OCI-LY3 (cell line): ENCODE measurements around the gene BMPR1B.

Experiments
- H2AFZ ChIP-seq: fragments of 200-600, 300-600 bp; shearing (Covaris generic); 2 replicates; pipeline ENCODE4 v1.6.0; 2014; ENCODE audit warnings: antibody characterized with exemption, low read depth, low read length
- H3K27ac ChIP-seq: fragments of 200-600, 300-600 bp; sonication (generic); 2 replicates; pipeline ENCODE4 v1.5.1; 2014; ENCODE audit warnings: mild to moderate bottlenecking, low read length, moderate library complexity, mixed read lengths
- H3K27me3 ChIP-seq: fragments of 200-600, 300-600 bp; sonication (generic); 2 replicates; pipeline ENCODE4 v1.6.1; 2014; ENCODE audit warnings: low read depth, low read length, mixed read lengths
- H3K36me3 ChIP-seq: fragments of 200-600, 300-600 bp; sonication (generic); replicated peaks from 2 replicates; pipeline ENCODE3; 2014; ENCODE audit warnings: low read depth, low read length, mixed read lengths
- H3K4me1 ChIP-seq: fragments of 300-600, 200-600 bp; sonication (generic); 2 replicates; pipeline ENCODE4 v1.6.1; 2014; ENCODE audit warnings: low read length, mixed read lengths
- H3K4me2 ChIP-seq: fragments of 200-600, 300-600 bp; sonication (generic); 2 replicates; pipeline ENCODE4 v1.6.1; 2014; ENCODE audit warnings: low read length, mixed read lengths
- H3K4me3 ChIP-seq: fragments of 300-600, 200-600 bp; sonication (generic); 2 replicates; pipeline ENCODE4 v1.5.1; 2014; ENCODE audit warnings: antibody characterized with exemption, mild to moderate bottlenecking, low read length, moderate library complexity
- H3K79me2 ChIP-seq: fragments of 300-600, 200-600 bp; shearing (Covaris generic); 2 replicates; pipeline ENCODE4 v1.6.1; 2014; ENCODE audit warnings: mild to moderate bottlenecking, low read length, mixed read lengths
- H3K9ac ChIP-seq: fragments of 300-600, 200-600 bp; shearing (Covaris generic); 2 replicates; pipeline ENCODE4 v1.6.0; 2014; ENCODE audit warnings: mild to moderate bottlenecking, low read length, moderate library complexity
- H3K9me3 ChIP-seq: fragments of 200-600, 300-600 bp; shearing (Covaris generic); 2 replicates; pipeline ENCODE4 v1.6.1; 2014; ENCODE audit warnings: low read length, mixed read lengths; ENCODE audit not compliant: insufficient read depth
- H4K20me1 ChIP-seq: fragments of 200-600, 300-600 bp; sonication (generic); 2 replicates; pipeline ENCODE4 v1.6.1; 2016; ENCODE audit warnings: low read length, mixed read lengths; ENCODE audit not compliant: insufficient read depth
- EZH2phosphoT487 ChIP-seq: fragments of 200-600 bp; shearing (Covaris generic); IDR thresholded peaks from 2 replicates; pipeline ENCODE4 v1.6.1; 2018; ENCODE audit warnings: antibody characterized with exemption, mixed run types, low read depth
- TF ChIP-seq, protein P1 (sequence below): fragments of 200-600, 300-600 bp; sonication (generic); IDR thresholded peaks from 2 replicates; pipeline ENCODE4 v1.5.1; 2014; ENCODE audit warnings: antibody characterized with exemption, low read length, low read depth

Gene BMPR1B

DNA sequence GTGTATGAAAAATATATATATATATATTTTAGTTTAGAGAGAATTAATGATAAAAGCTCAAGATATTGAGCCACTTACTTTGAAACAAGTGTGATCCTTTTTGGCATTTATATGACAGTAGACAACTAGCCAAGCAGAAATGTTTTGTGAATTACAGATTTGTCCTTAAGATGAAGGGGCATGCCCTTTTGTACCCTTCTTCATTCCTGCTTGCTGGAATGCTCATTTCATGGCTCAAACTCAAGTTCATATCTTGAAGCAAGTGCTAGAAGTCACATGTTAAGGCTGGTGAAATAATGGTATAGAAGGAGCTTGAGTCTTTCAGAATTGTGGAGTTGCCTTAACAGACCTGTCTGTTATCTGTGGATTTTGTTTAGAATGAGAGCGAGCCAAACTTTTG, 203.0 kb downstream of the BMPR1B start:
- Histone ChIP-seq H3K4me1 (no peaks in the 10 kb centered on the region), H3K79me2 (no peaks in the 10 kb centered on the region), H4K20me1 (no peaks in the 10 kb centered on the region), H3K9me3 (no peaks in the 10 kb centered on the region), H3K36me3 (no peaks in the 10 kb centered on the region), H3K27me3 (no peaks in the 10 kb centered on the region), H3K27ac (no peak overlapping the region), H3K9ac (no peak overlapping the region), H3K4me2 (no peak overlapping the region), H2AFZ (no peak overlapping the region), H3K4me3 (no peak overlapping the region)
- TF ChIP-seq, protein P1, sequence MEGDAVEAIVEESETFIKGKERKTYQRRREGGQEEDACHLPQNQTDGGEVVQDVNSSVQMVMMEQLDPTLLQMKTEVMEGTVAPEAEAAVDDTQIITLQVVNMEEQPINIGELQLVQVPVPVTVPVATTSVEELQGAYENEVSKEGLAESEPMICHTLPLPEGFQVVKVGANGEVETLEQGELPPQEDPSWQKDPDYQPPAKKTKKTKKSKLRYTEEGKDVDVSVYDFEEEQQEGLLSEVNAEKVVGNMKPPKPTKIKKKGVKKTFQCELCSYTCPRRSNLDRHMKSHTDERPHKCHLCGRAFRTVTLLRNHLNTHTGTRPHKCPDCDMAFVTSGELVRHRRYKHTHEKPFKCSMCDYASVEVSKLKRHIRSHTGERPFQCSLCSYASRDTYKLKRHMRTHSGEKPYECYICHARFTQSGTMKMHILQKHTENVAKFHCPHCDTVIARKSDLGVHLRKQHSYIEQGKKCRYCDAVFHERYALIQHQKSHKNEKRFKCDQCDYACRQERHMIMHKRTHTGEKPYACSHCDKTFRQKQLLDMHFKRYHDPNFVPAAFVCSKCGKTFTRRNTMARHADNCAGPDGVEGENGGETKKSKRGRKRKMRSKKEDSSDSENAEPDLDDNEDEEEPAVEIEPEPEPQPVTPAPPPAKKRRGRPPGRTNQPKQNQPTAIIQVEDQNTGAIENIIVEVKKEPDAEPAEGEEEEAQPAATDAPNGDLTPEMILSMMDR, result no peak
- no peak for TF ChIP-seq EZH2phosphoT487

DNA sequence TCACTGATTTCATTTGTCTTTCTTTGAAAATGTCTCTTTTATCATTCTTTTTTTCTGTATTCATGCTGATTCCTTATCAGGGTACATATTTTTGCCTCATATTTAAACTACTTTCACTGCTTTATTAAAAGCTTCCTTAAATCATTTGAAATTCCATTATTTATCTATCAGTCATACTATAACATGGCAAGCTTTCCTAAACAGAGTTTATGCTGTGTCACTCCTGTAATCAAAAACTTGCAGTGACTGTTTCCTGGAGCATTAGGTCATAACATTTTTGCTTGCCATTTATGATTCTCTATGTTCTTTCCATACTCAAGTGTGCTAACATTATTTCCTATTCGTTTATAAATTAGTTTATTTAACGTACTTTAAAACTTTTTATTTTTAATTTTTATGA, 203.7 kb downstream of the BMPR1B start:
- Histone ChIP-seq H3K9ac (no peak overlapping the region), H2AFZ (no peak overlapping the region), H3K4me1 (no peaks in the 10 kb centered on the region), H3K4me2 (no peak overlapping the region), H3K79me2 (no peaks in the 10 kb centered on the region), H3K27me3 (no peaks in the 10 kb centered on the region), H3K4me3 (no peak overlapping the region), H3K9me3 (no peaks in the 10 kb centered on the region), H3K27ac (no peak overlapping the region), H4K20me1 (no peaks in the 10 kb centered on the region), H3K36me3 (no peaks in the 10 kb centered on the region)
- TF ChIP-seq, protein P1, result no peak
- no peak for TF ChIP-seq EZH2phosphoT487

DNA sequence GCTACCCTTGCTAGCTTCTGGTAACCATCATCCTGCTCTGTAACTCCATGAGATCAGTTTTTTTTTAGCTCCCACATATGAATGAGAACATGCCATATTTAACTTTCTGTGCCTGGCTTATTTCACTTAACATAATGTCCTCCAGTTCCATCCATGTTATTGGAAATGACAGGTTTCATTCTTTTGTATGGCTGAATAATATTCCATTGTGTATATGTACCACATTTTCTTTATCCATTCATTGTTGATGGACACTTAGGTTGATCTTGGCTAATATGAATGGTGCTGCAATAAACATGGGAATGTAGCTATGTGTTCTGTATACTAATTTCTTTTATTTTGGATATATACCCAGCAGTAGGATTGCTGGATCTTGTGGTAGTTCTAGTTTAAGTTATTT, 204.7 kb downstream of the BMPR1B start:
- Histone ChIP-seq H3K36me3 (no peaks in the 10 kb centered on the region), H3K79me2 (no peaks in the 10 kb centered on the region), H2AFZ (no peak overlapping the region)

GRCh38 chr4:94965852-94966251, 208.1 kb downstream of the BMPR1B start:
- Histone ChIP-seq H3K4me1 (no peaks in the 10 kb centered on the region), H3K27me3 (no peaks in the 10 kb centered on the region), H2AFZ (no peak overlapping the region), H3K79me2 (no peaks in the 10 kb centered on the region), H3K9ac (no peak overlapping the region), H3K36me3 (no peaks in the 10 kb centered on the region), H3K4me3 (no peak overlapping the region), H3K4me2 (no peak overlapping the region), H3K27ac (no peak overlapping the region), H4K20me1 (no peaks in the 10 kb centered on the region), H3K9me3 (no peaks in the 10 kb centered on the region)
- TF ChIP-seq, protein P1, result no peak
- TF ChIP-seq EZH2phosphoT487, result no peak

More for the DNA sequence above, 204.7 kb downstream of the BMPR1B start:
- Histone ChIP-seq H4K20me1 (no peaks in the 10 kb centered on the region), H3K4me1 (no peaks in the 10 kb centered on the region), H3K27me3 (no peaks in the 10 kb centered on the region), H3K27ac (no peak overlapping the region), H3K4me3 (no peak overlapping the region), H3K9ac (no peak overlapping the region), H3K9me3 (no peaks in the 10 kb centered on the region), H3K4me2 (no peak overlapping the region)
- TF ChIP-seq, protein P1, result no peak
- no peak for TF ChIP-seq EZH2phosphoT487
